Hepatocyte (in vitro differentiated cells): ENCODE results near the gene NELFCD.

ENCODE experiments used
- CTCF ChIP-seq: fragments of 200-600 bp; sonication (generic); IDR thresholded peaks from 2 replicates; pipeline ENCODE4 v1.5.1; 2016; ENCODE audit warnings: antibody characterized with exemption, mild to moderate bottlenecking; ENCODE audit not compliant: poor library complexity
- EZH2 ChIP-seq: fragments of 200-600 bp; sonication (generic); IDR thresholded peaks from 2 replicates; pipeline ENCODE4 v1.6.1; 2016; ENCODE audit warnings: antibody characterized with exemption, mild to moderate bottlenecking, borderline replicate concordance
- EZH2phosphoT487 ChIP-seq: fragments of 200-600 bp; sonication (generic); IDR thresholded peaks from one replicate; pipeline ENCODE4 v1.6.1; 2018; ENCODE audit warnings: antibody characterized with exemption, mild to moderate bottlenecking, low read depth, moderate library complexity; ENCODE audit not compliant: unreplicated experiment, severe bottlenecking

- TF ChIP-seq CTCF (no peak), EZH2 (no peak), EZH2phosphoT487 (no peak)
These were observed 35.0 kb upstream of the NELFCD start for GRCh38 chr20:58945965-58946631.
